ENCODE results near the gene PARVB.

GRCh38 chr22:44175676-44176075 lies 151.6 kb downstream of the PARVB start:
- TF ChIP-seq CTCF (IDR thresholded peaks at IDR 0.05) = no peak
- no peak for TF ChIP-seq POLR2AphosphoS5 (IDR thresholded peaks at IDR 0.05)
- TF ChIP-seq POLR2A (IDR thresholded peaks at IDR 0.05) = no peak
